ENCODE results near the gene ENPP1.

The ENPP1 gene

GRCh38 chr6:131787766-131788712 lies 19.8 kb upstream of the ENPP1 start:
- H3K27ac ChIP-seq (ENCODE audit: low read depth, low read length) = no peak overlapping the region
- no peaks in the 10 kb centered on the region for H3K27me3 ChIP-seq (ENCODE audit: control insufficient read depth, low read length)
- no peaks in the 10 kb centered on the region for H3K4me1 ChIP-seq (ENCODE audit: control insufficient read depth, low read length)
- no peaks in the 10 kb centered on the region for H4K20me1 ChIP-seq (ENCODE audit: control insufficient read depth, insufficient read depth, low read depth, low read length)
- no peak for TF ChIP-seq CTCF (IDR thresholded peaks at IDR 0.05; ENCODE audit: low read depth, low read length, poor library complexity, severe bottlenecking)
- TF ChIP-seq EZH2phosphoT487 (IDR thresholded peaks at IDR 0.05; ENCODE audit: borderline replicate concordance, low read length) = no peak
- H3K4me3 ChIP-seq (ENCODE audit: low read length) = no peak overlapping the region
- H3K36me3 ChIP-seq (ENCODE audit: control insufficient read depth, low read length) = no peaks in the 10 kb centered on the region
- H3F3A ChIP-seq (ENCODE audit: control insufficient read depth, insufficient read depth) = no peaks in the 10 kb centered on the region
- no peaks in the 10 kb centered on the region for H3K9me2 ChIP-seq (replicated peaks; ENCODE audit: control insufficient read depth, low read length)
- H3K9me3 ChIP-seq (ENCODE audit: control insufficient read depth, insufficient read depth, low read length) = no peaks in the 10 kb centered on the region
- H3K4me2 ChIP-seq (ENCODE audit: low read length) = no peak overlapping the region
- no peaks in the 10 kb centered on the region for H3K79me2 ChIP-seq (ENCODE audit: control insufficient read depth, low read length)

GRCh38 chr6:131789219-131789618 lies 18.6 kb upstream of the ENPP1 start:
- Histone ChIP-seq H3K4me1 (ENCODE audit: control insufficient read depth, low read length) (no peaks in the 10 kb centered on the region), H3K9me3 (ENCODE audit: control insufficient read depth, insufficient read depth, low read length) (no peaks in the 10 kb centered on the region), H3K79me2 (ENCODE audit: control insufficient read depth, low read length) (no peaks in the 10 kb centered on the region), H3K9me2 (replicated peaks; ENCODE audit: control insufficient read depth, low read length) (no peaks in the 10 kb centered on the region), H3F3A (ENCODE audit: control insufficient read depth, insufficient read depth) (no peaks in the 10 kb centered on the region), H3K36me3 (ENCODE audit: control insufficient read depth, low read length) (no peaks in the 10 kb centered on the region), H4K20me1 (ENCODE audit: control insufficient read depth, insufficient read depth, low read depth, low read length) (no peaks in the 10 kb centered on the region), H3K27ac (ENCODE audit: low read depth, low read length) (no peak overlapping the region), H3K27me3 (ENCODE audit: control insufficient read depth, low read length) (no peaks in the 10 kb centered on the region), H3K4me3 (ENCODE audit: low read length) (no peak overlapping the region), H3K4me2 (ENCODE audit: low read length) (no peak overlapping the region)
- TF ChIP-seq CTCF (IDR thresholded peaks at IDR 0.05; ENCODE audit: low read depth, low read length, poor library complexity, severe bottlenecking) (no peak), EZH2phosphoT487 (IDR thresholded peaks at IDR 0.05; ENCODE audit: borderline replicate concordance, low read length) (no peak)

- H3K4me1 ChIP-seq (ENCODE audit: control insufficient read depth, low read length) = no peaks in the 10 kb centered on the region
- no peak overlapping the region for H3K4me2 ChIP-seq (ENCODE audit: low read length)
- no peaks in the 10 kb centered on the region for H3K36me3 ChIP-seq (ENCODE audit: control insufficient read depth, low read length)
- TF ChIP-seq EZH2phosphoT487 (IDR thresholded peaks at IDR 0.05; ENCODE audit: borderline replicate concordance, low read length) (no peak), CTCF (IDR thresholded peaks at IDR 0.05; ENCODE audit: low read depth, low read length, poor library complexity, severe bottlenecking) (no peak)
- H3K27me3 ChIP-seq (ENCODE audit: control insufficient read depth, low read length) = no peaks in the 10 kb centered on the region
- H3F3A ChIP-seq (ENCODE audit: control insufficient read depth, insufficient read depth) = no peaks in the 10 kb centered on the region
- H3K4me3 ChIP-seq (ENCODE audit: low read length) = no peak overlapping the region
- H3K9me3 ChIP-seq (ENCODE audit: control insufficient read depth, insufficient read depth, low read length) = no peaks in the 10 kb centered on the region
- H3K27ac ChIP-seq (ENCODE audit: low read depth, low read length) = no peak overlapping the region
- H3K9me2 ChIP-seq (replicated peaks; ENCODE audit: control insufficient read depth, low read length) = no peaks in the 10 kb centered on the region
- H3K79me2 ChIP-seq (ENCODE audit: control insufficient read depth, low read length) = no peaks in the 10 kb centered on the region
- no peaks in the 10 kb centered on the region for H4K20me1 ChIP-seq (ENCODE audit: control insufficient read depth, insufficient read depth, low read depth, low read length)
Observed at GRCh38 chr6:131791476-131791875, 16.3 kb upstream of the ENPP1 start.

Data from DOHH2 (cell line).